ENCODE results near the gene SHB. TPM values are rescaled to one million over a fixed set of nuclear protein-coding genes. Genes with fewer than 3 reads are reported as not detected.

The SHB gene
- total RNA-seq, 4 donors from 2014 or later, result 27.6 to 42.6 (median 34.5) TPM

DNA sequence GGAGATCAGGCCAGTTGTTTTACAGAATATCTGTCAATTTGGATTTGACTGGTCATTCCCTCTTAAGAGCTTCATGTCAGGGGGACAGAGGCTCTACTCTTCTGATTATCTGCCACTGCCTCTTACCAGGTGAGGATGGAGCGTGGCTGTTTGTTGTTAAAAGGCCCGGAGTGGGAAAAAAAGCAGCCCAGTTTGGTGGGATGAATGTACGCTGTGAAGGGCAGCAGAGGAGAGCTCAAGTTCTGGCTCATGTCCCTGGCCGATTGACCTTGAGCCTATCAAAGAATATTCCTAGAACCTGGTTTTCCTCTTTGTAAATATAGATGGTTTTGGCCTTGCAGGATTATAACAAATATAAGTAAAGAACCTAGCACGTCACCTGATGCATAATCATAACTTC, 16.3 kb upstream of the SHB start:
- intact Hi-C loops (cut with DNase I; ENCODE audit: low total_unique reads), result loop anchor here (10.0 kb wide), 1 partner anchor 69 kb away; no protein-coding TSS in a partner anchor
- WGBS, 2 donors, result 86 to 91% methylated on average over 5 of the region's 5 CpGs
- no peak for TF ChIP-seq POLR2A (IDR thresholded peaks at IDR 0.05)
- TF ChIP-seq, protein P1, sequence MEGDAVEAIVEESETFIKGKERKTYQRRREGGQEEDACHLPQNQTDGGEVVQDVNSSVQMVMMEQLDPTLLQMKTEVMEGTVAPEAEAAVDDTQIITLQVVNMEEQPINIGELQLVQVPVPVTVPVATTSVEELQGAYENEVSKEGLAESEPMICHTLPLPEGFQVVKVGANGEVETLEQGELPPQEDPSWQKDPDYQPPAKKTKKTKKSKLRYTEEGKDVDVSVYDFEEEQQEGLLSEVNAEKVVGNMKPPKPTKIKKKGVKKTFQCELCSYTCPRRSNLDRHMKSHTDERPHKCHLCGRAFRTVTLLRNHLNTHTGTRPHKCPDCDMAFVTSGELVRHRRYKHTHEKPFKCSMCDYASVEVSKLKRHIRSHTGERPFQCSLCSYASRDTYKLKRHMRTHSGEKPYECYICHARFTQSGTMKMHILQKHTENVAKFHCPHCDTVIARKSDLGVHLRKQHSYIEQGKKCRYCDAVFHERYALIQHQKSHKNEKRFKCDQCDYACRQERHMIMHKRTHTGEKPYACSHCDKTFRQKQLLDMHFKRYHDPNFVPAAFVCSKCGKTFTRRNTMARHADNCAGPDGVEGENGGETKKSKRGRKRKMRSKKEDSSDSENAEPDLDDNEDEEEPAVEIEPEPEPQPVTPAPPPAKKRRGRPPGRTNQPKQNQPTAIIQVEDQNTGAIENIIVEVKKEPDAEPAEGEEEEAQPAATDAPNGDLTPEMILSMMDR (IDR thresholded peaks at IDR 0.05), result no peak
- peak in 1 of 2 donors; percentile 12 for DNase-seq (ENCODE audit: low spot score in 2 of 2)
- H3K4me3 ChIP-seq (ENCODE audit: low read depth, poor library complexity, severe bottlenecking), result no peak overlapping the region

DNA sequence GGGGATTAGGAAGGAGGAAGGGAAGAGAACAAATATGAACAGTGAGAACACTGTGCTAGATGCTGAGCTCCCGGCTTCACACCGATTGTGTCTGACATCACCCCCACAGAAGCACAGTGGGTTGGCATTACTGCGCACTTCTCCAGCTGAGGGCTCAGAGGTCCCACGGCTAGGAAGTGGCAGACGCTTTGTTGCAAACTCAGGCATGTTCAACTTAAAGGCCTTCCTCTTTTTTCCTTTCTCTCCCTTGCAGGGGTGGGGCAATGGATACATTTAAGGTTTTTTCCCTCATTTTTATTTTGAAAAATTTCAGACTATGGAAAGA, 15.5 kb upstream of the SHB start:
- peak in 1 of 2 donors; percentile 72 for DNase-seq (ENCODE audit: low spot score in 2 of 2)
- WGBS, 2 donors, result 77 to 83% methylated on average over 5 of the region's 5 CpGs
- intact Hi-C loops (cut with DNase I; ENCODE audit: low total_unique reads), result loop anchor here (10.0 kb wide), 1 partner anchor 70 kb away; no protein-coding TSS in a partner anchor
- no peak overlapping the region for H3K4me3 ChIP-seq (ENCODE audit: low read depth, poor library complexity, severe bottlenecking)
- TF ChIP-seq, protein P1 (IDR thresholded peaks at IDR 0.05), result no peak
- TF ChIP-seq POLR2A (IDR thresholded peaks at IDR 0.05), result no peak

DNA sequence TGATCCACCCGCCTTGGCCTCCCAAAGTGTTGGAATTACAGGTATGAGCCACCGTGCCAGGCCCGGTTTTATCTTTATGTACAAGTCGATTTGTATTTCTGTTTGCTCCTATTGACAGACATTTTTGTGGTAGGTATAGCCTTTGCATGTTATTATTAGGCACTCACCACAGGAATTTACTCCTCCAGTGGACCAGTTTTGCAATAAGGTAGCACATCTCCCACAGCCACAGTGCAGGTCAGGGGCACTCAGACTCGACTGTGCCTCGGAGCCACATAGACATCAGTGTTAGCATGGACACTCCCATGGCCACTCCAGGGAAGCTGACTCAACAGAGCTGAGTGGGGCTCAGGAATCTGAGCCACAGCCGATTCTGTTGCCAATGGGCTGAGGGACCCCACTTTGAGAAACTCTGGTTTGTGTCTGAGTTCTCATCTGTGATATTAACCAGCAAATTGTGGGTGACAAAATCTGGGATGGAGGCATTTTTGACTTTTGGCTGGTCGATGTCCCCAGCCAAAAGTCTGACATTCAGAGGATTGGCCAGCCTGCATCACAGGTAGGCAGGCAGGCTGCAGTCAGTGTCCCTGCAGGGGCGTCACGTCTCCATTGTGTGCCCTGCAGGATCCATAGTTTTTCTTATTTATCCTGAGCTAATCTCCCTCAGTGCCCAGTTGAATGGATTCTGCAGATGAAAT, 15.0 kb upstream of the SHB start:
- TF ChIP-seq, protein P1 (IDR thresholded peaks at IDR 0.05), result no peak
- no peak for TF ChIP-seq POLR2A (IDR thresholded peaks at IDR 0.05)
- DNase-seq (ENCODE audit: low spot score in 2 of 2), result peak in 1 of 2 donors; percentile 42
- WGBS, 2 donors, result 90 to 91% methylated on average over 10 of the region's 10 CpGs
- H3K4me3 ChIP-seq (ENCODE audit: low read depth, poor library complexity, severe bottlenecking), result no peak overlapping the region
- intact Hi-C loops (cut with DNase I; ENCODE audit: low total_unique reads), result loop anchor here (10.0 kb wide), 1 partner anchor 71 kb away; no protein-coding TSS in a partner anchor

DNA sequence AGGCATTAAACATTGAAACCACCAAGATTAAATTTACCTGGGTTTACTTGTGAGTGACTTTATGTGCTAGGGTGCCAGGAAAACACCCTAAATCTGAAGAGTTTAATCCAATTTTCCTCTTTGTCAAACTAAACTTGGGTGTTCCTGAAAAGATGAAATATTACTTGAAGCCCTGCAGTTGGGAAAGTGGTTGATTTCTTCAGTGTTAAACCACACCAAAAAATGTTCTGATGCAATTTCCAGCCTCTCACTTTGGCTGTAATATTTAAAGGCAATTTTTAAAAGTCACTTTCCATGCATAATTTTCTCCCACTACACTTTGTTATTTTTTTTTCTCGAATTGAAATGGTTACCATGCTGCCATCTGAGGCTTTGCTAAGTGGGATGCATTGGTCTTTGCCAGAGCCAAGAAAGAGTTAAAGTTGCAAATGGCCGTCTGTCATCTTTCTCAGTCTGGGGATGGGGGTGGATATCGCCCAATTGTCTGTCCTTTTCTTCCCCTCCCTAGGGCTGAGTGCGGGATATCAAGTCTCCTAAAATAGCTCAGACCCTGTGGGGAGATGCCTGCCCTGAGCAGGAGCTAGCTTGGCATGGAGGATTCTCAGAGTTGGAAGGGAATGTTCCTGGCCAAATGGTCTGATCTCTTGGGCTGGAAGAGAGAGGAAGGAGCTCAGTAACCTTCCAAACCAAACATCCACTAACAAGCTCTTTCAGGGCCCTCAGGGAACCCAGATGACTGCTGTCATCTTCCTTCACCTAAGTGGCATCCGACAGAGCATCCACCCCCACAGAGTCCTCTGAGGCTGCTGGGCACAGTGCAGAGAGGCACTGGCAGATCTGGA, 13.6 kb upstream of the SHB start:
- peak in 1 of 2 donors; percentile 72 for DNase-seq (ENCODE audit: low spot score in 2 of 2)
- intact Hi-C loops (cut with DNase I; ENCODE audit: low total_unique reads), result loop anchor here (10.0 kb wide), 1 partner anchor 72 kb away; no protein-coding TSS in a partner anchor
- TF ChIP-seq, protein P1 (IDR thresholded peaks at IDR 0.05), result no peak
- TF ChIP-seq POLR2A (IDR thresholded peaks at IDR 0.05), result no peak
- 38 to 55% methylated on average over 5 of the region's 5 CpGs for WGBS, 2 donors
- no peak overlapping the region for H3K4me3 ChIP-seq (ENCODE audit: low read depth, poor library complexity, severe bottlenecking)

DNA sequence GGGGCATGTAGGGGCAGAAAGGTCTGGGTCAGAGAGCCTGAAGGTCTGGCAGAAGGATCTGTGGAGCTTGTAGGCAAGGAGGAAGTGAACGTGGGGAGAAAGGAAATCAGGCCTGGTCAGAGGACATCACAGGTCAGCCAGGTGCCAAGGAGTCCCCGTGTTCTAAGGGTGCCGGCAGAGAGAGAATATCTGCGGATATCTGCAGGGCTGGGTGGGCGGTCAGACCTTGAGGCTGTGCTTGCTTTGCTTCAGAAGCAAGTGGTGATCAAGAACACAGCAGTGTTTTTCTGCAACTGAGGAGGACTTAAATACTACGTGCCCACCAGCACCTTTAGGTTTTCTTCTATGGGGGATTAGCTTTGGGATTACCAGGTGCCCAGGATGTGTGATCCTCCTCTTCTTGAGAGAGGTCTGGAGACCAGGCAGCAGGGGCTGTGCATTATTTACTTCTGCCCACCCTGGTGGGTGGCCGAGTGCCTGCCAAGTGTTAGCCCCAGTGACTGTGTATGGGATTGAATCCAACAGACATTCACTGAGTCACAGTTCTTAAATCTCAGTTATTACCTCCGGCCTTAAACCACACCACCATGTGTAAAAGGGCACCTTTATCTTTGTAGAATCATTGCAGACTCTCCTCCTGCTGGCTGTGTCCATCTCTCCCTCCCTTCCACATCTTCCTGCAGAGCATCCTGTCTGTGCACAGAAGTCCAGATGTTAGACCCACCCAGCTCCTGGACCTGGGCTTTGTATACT, 12.5 kb upstream of the SHB start:
- intact Hi-C loops (cut with DNase I; ENCODE audit: low total_unique reads), result loop anchor here (10.0 kb wide), 1 partner anchor 73 kb away; no protein-coding TSS in a partner anchor
- no peak overlapping the region for H3K4me3 ChIP-seq (ENCODE audit: low read depth, poor library complexity, severe bottlenecking)
- 78 to 85% methylated on average over 8 of the region's 8 CpGs for WGBS, 2 donors
- TF ChIP-seq, protein P1 (IDR thresholded peaks at IDR 0.05), result no peak
- TF ChIP-seq POLR2A (IDR thresholded peaks at IDR 0.05), result no peak
- peak in 1 of 2 donors; percentile 70 for DNase-seq (ENCODE audit: low spot score in 2 of 2)

Measured in lower leg skin (tissue), 4 donors.